Vagina (tissue), 2 donors: ENCODE results near the gene ITPK1.

Experiments
- POLR2A ChIP-seq, 2 donors: fragments of 450-650 bp; IDR thresholded peaks; one replicate each; pipeline ENCODE4 v1.6.1; 2017; ENCODE audit warnings: antibody characterized with exemption in 2 of 2, mild to moderate bottlenecking in 2 of 2, moderate library complexity in 2 of 2
- POLR2AphosphoS5 ChIP-seq, 2 donors: sonication (generic); formaldehyde crosslinking; IDR thresholded peaks; one replicate each; pipeline ENCODE4 v1.9.0; 2017; ENCODE audit warnings: antibody characterized with exemption in 2 of 2, mild to moderate bottlenecking in 2 of 2, low read depth in 1 of 2; ENCODE audit not compliant: insufficient read depth in 1 of 2

DNA sequence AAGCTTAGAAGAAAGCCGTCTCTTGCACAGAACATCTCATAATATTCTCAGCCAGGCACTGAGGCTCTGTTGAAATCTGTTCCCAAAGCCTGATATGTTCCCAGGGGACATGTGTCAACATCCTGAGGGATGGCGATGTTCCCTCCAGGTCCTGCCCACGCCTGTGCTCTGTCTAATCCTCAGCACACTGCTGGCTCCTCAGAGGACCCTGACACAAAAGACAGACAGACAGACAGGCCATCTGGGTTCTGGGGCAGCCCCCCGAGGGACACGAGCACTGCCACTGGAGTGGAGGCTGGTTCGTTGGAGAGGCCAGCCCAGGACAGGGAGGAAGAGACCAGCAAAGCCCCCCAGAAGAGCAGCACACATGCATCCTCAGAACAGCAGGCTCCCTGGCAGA, 165.0 kb downstream of the ITPK1 start:
- TF ChIP-seq POLR2AphosphoS5 (IDR thresholded peaks at IDR 0.05; ENCODE audit: insufficient read depth in 1 of 2, low read depth in 1 of 2) (no peak), POLR2A (IDR thresholded peaks at IDR 0.05) (no peak)
